HepG2 (cell line): Measurements from ENCODE around the gene LRR1. TPM values are rescaled to one million over a fixed set of nuclear protein-coding genes. Genes with fewer than 3 reads are reported as not detected.

Experiments used
- ATAC-seq: fragments of 200-7000 bp; cut with Tn5 transposase; 3 replicates; pipeline ENCODE4 v1.9.1; 2020; ENCODE audit warnings: mild to moderate bottlenecking, moderate library complexity
- BruUV-seq: library from RNA; stranded (reverse); fragments of 400-500 nt; replicated peaks from 2 replicates; lab custom pipeline; 2021; lab: Mats Ljungman, UMichigan
- CTCF ChIA-PET: fragments of 300-600 bp; formaldehyde crosslinking; extraction: SDS; loops from one replicate; lab custom pipeline; 2021; ENCODE audit warnings: low total read pairs, inconsistent platforms, low intra/inter-chr PET ratio; lab: Yijun Ruan, JAX
- POLR2A ChIA-PET: fragments of 350-600 bp; sonication (Branson Sonifier 250); formaldehyde crosslinking; loops from one replicate; lab custom pipeline; 2020; ENCODE audit warnings: antibody characterized with exemption, inconsistent platforms; lab: Yijun Ruan, JAX
- DNase-seq: peaks from one replicate; pipeline ENCODE4 v3.0.0-alpha.2; 2015; ENCODE audit warnings: low spot score
- FAIRE-seq: peaks from 3 replicates; lab custom pipeline; 2011; peaks lifted over from hg19 to GRCh38; lab: Jason Lieb, UNC
- H2AFZ ChIP-seq: one replicate; pipeline ENCODE4 v1.6.1; 2011; ENCODE audit warnings: low read length, inconsistent platforms
- H3K27ac ChIP-seq: fragments of 300-600 bp; 3 replicates; pipeline ENCODE4 v1.8.0; 2011; ENCODE audit warnings: mixed run types, mild to moderate bottlenecking, mixed read lengths, low read length, inconsistent platforms; ENCODE audit not compliant: insufficient read depth; ENCODE audit errors: extremely low read length
- H3K27me3 ChIP-seq, 2 experiments: fragments of 200-600 bp in 1 of 2; 2 replicates in 1 of 2; 3 replicates in 1 of 2; pipeline versions ENCODE4 v1.6.0 to v1.8.0; 2011; ENCODE audit warnings: low read length in 2 of 2, mild to moderate bottlenecking in 2 of 2, moderate library complexity in 2 of 2, inconsistent platforms in 1 of 2; ENCODE audit not compliant: insufficient read depth in 2 of 2, control insufficient read depth in 1 of 2
- H3K36me3 ChIP-seq, 2 experiments: fragments of 200-600 bp in 1 of 2; replicated peaks in 1 of 2; 2 replicates in 1 of 2; 3 replicates in 1 of 2; pipeline versions ENCODE4 v1.5.1 to v1.8.0; 2011; ENCODE audit warnings: low read length in 2 of 2, inconsistent platforms in 1 of 2; ENCODE audit not compliant: insufficient read depth in 2 of 2, control insufficient read depth in 1 of 2
- H3K4me1 ChIP-seq: 2 replicates; pipeline ENCODE4 v1.5.1; 2012; ENCODE audit warnings: low read length, inconsistent platforms; ENCODE audit not compliant: insufficient read depth
- H3K4me2 ChIP-seq: 2 replicates; pipeline ENCODE4 v1.6.0; 2011; ENCODE audit warnings: low read depth, low read length, inconsistent platforms
- H3K4me3 ChIP-seq, 3 experiments: fragments of 200-600 bp in 1 of 3; sonication (generic), shearing (Covaris generic) in 1 of 3; replicated peaks in 1 of 3; 2 replicates each; pipeline ENCODE4 v1.5.1; 2011 to 2016; ENCODE audit warnings: low read length in 3 of 3, inconsistent platforms in 2 of 3, low read depth in 2 of 3, mild to moderate bottlenecking in 2 of 3, control low read depth in 1 of 3, mixed read lengths in 1 of 3; ENCODE audit not compliant: insufficient read depth in 1 of 3
- H3K79me2 ChIP-seq: one replicate; pipeline ENCODE4 v1.6.1; 2011; ENCODE audit warnings: low read length, inconsistent platforms; ENCODE audit not compliant: insufficient read depth
- H3K9ac ChIP-seq: 2 replicates; pipeline ENCODE4 v1.6.0; 2011; ENCODE audit warnings: mild to moderate bottlenecking, low read depth, low read length, inconsistent platforms; ENCODE audit not compliant: insufficient read depth
- H3K9me3 ChIP-seq: 2 replicates; pipeline ENCODE4 v1.5.1; 2012; ENCODE audit warnings: mild to moderate bottlenecking, low read length
- H4K20me1 ChIP-seq: 2 replicates; pipeline ENCODE4 v1.6.0; 2011; ENCODE audit warnings: inconsistent platforms, mild to moderate bottlenecking, low read length, moderate library complexity; ENCODE audit not compliant: insufficient read depth
- CBX1 ChIP-seq: IDR thresholded peaks from one replicate; pipeline ENCODE4 v1.6.1; 2016; ENCODE audit warnings: antibody characterized with exemption, low read depth
- GATAD1 ChIP-seq: IDR thresholded peaks from 2 replicates; pipeline ENCODE4 v1.6.1; 2016; ENCODE audit warnings: missing genetic modification reagents, missing compliant biosample characterization
- HNRNPUL1 ChIP-seq: fragments of 200-400 bp; formaldehyde crosslinking; IDR thresholded peaks from 2 replicates; pipeline ENCODE4 v1.6.1; 2017; ENCODE audit warnings: low read depth, mild to moderate bottlenecking, low read length, moderate library complexity
- NFE2L2 ChIP-seq: fragments of 150-350 bp; IDR thresholded peaks from 2 replicates; pipeline ENCODE4 v1.6.1; 2014; ENCODE audit warnings: low read length
- NFRKB ChIP-seq: fragments of 450-650 bp; IDR thresholded peaks from 2 replicates; pipeline ENCODE4 v1.6.1; 2017
- NR1H2 ChIP-seq: sonication (generic); formaldehyde crosslinking; IDR thresholded peaks from 2 replicates; pipeline ENCODE4 v1.8.1; 2022; ENCODE audit warnings: low read depth, missing genetic modification reagents, borderline replicate concordance
- ZBTB8A ChIP-seq: sonication (generic); formaldehyde crosslinking; IDR thresholded peaks from 2 replicates; pipeline ENCODE4 v1.4.0; 2020; ENCODE audit warnings: mild to moderate bottlenecking, low read depth, missing genetic modification reagents, borderline replicate concordance
- ZNF546 ChIP-seq: sonication (generic); formaldehyde crosslinking; conservative IDR thresholded peaks from 2 replicates; pipeline ENCODE4 v1.8.1; 2023; ENCODE audit warnings: mild to moderate bottlenecking, missing genetic modification reagents
- ZNF7 ChIP-seq: IDR thresholded peaks from 2 replicates; pipeline ENCODE4 v1.6.1; 2016; ENCODE audit warnings: missing biosample characterization, missing genetic modification reagents
- WGBS: methylation state at CpG from one replicate; pipeline ENCODE4 v1.1.6; 2017; ENCODE audit warnings: low lambda C conversion rate; 5-methylcytosine and 5-hydroxymethylcytosine counted together
- in situ Hi-C: cut with HindIII; loops from 2 replicates; pipeline ENCODE4 v1.10.0; 2017; ENCODE audit warnings: low pct_unique_long_range_greater_than_20kb; ENCODE audit not compliant: extremely low pct_ligation_motif_present
- intact Hi-C: fragments of 100-400 bp; cut with micrococcal nuclease; formaldehyde crosslinking; loops from one replicate; pipeline ENCODE4 v1.10.0; 2022; ENCODE audit not compliant: unreplicated experiment
- polyA plus RNA-seq, 8 experiments: library from polyadenylated mRNA; depleted of rRNA in 3 of 8; stranded (reverse) in 7 of 8; unstranded in 1 of 8; fragments of >200 nt; fragmentation: Illumina TruSeq in 4 of 8; extraction: Trizol in 4 of 8; gene quantifications; 2 replicates each; pipeline versions ENCODE4 v1.2.1 to v1.2.3, GENCODE V29; 2011 to 2016; ENCODE audit warnings: low read depth in 4 of 8, missing spikeins in 1 of 8, mixed read lengths in 1 of 8; ENCODE audit not compliant: insufficient read depth in 1 of 8
- total RNA-seq, 5 experiments: library from RNA; depleted of rRNA; stranded (reverse); fragments of >200 nt; fragmentation: Illumina TruSeq; extraction: Trizol; gene quantifications; 2 replicates each; pipeline ENCODE4 v1.2.3, GENCODE V29; 2016; ENCODE audit warnings: low read depth in 1 of 5
- TF ChIP-seq, protein P1 (sequence below): sonication (generic); formaldehyde crosslinking; IDR thresholded peaks from 2 replicates; pipeline ENCODE4 v1.4.0; 2020; ENCODE audit warnings: mild to moderate bottlenecking, missing genetic modification reagents
- TF ChIP-seq, protein P2 (sequence below): sonication (generic); formaldehyde crosslinking; IDR thresholded peaks from 2 replicates; pipeline ENCODE4 v1.8.1; 2023; ENCODE audit warnings: mild to moderate bottlenecking, missing genetic modification reagents
- TF ChIP-seq, protein P3 (sequence below): sonication (generic); formaldehyde crosslinking; IDR thresholded peaks from 2 replicates; pipeline ENCODE4 v1.8.0; 2022; ENCODE audit warnings: mild to moderate bottlenecking, missing genetic modification reagents
- TF ChIP-seq, protein P4 (sequence below): sonication (generic); formaldehyde crosslinking; conservative IDR thresholded peaks from 2 replicates; pipeline ENCODE4 v1.4.0; 2020; ENCODE audit warnings: missing genetic modification reagents
- TF ChIP-seq, protein P5 (sequence below): sonication (generic); formaldehyde crosslinking; IDR thresholded peaks from 2 replicates; pipeline ENCODE4 v1.4.0; 2020; ENCODE audit warnings: missing genetic modification reagents

LRR1 gene
- total and polyA plus RNA-seq, 2 of the 13 experiments (the other 11 are each of a cell fraction or from before 2014, with no cell fraction given) = 7.0 to 36.2 TPM

DNA sequence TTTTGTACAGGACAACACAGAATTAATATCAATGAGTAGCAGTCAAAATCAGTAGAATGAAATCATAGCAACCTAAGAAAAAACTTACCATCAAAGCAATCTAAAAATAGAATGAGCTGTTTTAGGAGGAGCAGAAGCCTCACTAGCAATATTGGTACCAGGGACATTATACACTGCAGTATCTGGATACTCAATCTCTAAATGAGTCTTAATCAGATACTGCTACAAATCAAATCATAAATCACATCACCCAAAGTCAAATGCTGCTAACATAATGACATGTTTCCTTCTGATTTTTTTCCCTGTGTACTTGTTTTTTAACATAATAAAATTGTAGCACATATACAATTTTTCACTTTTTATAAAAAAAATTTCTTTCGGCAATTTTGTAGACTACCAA, 20.6 kb upstream of the LRR1 start:
- Histone ChIP-seq H2AFZ (no peak overlapping the region), H3K36me3 (peaks cover 9 to 22% of the 10 kb centered on the region in 2 experiments), H3K27ac (no peak overlapping the region), H3K9me3 (no peaks in the 10 kb centered on the region), H4K20me1 (peaks cover 28% of the 10 kb centered on the region), H3K79me2 (peaks cover 31% of the 10 kb centered on the region), H3K4me3 (no peak overlapping the region), H3K27me3 (no peaks in the 10 kb centered on the region), H3K4me1 (peaks cover 28% of the 10 kb centered on the region), H3K9ac (no peak overlapping the region), H3K4me2 (no peak overlapping the region)
- WGBS = 95% methylated on average over 1 of the region's 1 CpG
- intact Hi-C loops (no loop called here), in situ Hi-C loops (no loop called here)
- CTCF ChIA-PET = no interaction called here
- no peak for TF ChIP-seq NR1H2 (CRISPR knock-in tag)
- TF ChIP-seq ZNF546 (CRISPR knock-in tag) = no peak
- TF ChIP-seq, protein P1, sequence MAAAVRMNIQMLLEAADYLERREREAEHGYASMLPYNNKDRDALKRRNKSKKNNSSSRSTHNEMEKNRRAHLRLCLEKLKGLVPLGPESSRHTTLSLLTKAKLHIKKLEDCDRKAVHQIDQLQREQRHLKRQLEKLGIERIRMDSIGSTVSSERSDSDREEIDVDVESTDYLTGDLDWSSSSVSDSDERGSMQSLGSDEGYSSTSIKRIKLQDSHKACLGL = no peak
- no peak for TF ChIP-seq NFRKB
- TF ChIP-seq HNRNPUL1 = no peak
- no peak for TF ChIP-seq CBX1
- TF ChIP-seq GATAD1 (CRISPR knock-in tag) = no peak
- TF ChIP-seq, protein P2, sequence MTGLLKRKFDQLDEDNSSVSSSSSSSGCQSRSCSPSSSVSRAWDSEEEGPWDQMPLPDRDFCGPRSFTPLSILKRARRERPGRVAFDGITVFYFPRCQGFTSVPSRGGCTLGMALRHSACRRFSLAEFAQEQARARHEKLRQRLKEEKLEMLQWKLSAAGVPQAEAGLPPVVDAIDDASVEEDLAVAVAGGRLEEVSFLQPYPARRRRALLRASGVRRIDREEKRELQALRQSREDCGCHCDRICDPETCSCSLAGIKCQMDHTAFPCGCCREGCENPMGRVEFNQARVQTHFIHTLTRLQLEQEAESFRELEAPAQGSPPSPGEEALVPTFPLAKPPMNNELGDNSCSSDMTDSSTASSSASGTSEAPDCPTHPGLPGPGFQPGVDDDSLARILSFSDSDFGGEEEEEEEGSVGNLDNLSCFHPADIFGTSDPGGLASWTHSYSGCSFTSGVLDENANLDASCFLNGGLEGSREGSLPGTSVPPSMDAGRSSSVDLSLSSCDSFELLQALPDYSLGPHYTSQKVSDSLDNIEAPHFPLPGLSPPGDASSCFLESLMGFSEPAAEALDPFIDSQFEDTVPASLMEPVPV = no peak
- TF ChIP-seq, protein P3, sequence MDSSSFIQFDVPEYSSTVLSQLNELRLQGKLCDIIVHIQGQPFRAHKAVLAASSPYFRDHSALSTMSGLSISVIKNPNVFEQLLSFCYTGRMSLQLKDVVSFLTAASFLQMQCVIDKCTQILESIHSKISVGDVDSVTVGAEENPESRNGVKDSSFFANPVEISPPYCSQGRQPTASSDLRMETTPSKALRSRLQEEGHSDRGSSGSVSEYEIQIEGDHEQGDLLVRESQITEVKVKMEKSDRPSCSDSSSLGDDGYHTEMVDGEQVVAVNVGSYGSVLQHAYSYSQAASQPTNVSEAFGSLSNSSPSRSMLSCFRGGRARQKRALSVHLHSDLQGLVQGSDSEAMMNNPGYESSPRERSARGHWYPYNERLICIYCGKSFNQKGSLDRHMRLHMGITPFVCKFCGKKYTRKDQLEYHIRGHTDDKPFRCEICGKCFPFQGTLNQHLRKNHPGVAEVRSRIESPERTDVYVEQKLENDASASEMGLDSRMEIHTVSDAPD = no peak
- no peak for TF ChIP-seq ZBTB8A (CRISPR knock-in tag)
- TF ChIP-seq ZNF7 = no peak
- TF ChIP-seq, protein P4, sequence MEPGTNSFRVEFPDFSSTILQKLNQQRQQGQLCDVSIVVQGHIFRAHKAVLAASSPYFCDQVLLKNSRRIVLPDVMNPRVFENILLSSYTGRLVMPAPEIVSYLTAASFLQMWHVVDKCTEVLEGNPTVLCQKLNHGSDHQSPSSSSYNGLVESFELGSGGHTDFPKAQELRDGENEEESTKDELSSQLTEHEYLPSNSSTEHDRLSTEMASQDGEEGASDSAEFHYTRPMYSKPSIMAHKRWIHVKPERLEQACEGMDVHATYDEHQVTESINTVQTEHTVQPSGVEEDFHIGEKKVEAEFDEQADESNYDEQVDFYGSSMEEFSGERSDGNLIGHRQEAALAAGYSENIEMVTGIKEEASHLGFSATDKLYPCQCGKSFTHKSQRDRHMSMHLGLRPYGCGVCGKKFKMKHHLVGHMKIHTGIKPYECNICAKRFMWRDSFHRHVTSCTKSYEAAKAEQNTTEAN (CRISPR knock-in tag) = no peak
- TF ChIP-seq NFE2L2 = no peak
- TF ChIP-seq, protein P5, sequence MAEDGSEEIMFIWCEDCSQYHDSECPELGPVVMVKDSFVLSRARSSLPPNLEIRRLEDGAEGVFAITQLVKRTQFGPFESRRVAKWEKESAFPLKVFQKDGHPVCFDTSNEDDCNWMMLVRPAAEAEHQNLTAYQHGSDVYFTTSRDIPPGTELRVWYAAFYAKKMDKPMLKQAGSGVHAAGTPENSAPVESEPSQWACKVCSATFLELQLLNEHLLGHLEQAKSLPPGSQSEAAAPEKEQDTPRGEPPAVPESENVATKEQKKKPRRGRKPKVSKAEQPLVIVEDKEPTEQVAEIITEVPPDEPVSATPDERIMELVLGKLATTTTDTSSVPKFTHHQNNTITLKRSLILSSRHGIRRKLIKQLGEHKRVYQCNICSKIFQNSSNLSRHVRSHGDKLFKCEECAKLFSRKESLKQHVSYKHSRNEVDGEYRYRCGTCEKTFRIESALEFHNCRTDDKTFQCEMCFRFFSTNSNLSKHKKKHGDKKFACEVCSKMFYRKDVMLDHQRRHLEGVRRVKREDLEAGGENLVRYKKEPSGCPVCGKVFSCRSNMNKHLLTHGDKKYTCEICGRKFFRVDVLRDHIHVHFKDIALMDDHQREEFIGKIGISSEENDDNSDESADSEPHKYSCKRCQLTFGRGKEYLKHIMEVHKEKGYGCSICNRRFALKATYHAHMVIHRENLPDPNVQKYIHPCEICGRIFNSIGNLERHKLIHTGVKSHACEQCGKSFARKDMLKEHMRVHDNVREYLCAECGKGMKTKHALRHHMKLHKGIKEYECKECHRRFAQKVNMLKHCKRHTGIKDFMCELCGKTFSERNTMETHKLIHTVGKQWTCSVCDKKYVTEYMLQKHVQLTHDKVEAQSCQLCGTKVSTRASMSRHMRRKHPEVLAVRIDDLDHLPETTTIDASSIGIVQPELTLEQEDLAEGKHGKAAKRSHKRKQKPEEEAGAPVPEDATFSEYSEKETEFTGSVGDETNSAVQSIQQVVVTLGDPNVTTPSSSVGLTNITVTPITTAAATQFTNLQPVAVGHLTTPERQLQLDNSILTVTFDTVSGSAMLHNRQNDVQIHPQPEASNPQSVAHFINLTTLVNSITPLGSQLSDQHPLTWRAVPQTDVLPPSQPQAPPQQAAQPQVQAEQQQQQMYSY = no peak
- POLR2A ChIA-PET = interaction anchor here (1.3 to 1.5 kb wide), 2 partner anchors 9 to 14 kb away, joined by 3 to 5 read pairs; partner anchors contain the start of gene RPS29
- BruUV-seq = no TSS peak
- no peak for ATAC-seq
- no peak for DNase-seq
- no peak for FAIRE-seq
